Thoracic aorta (tissue), 2 donors: ENCODE measurements around the gene ZFP2. TPM values are rescaled to one million over a fixed set of nuclear protein-coding genes. Genes with fewer than 3 reads are reported as not detected.

Experiments
- ATAC-seq: fragments of 150-250 bp; one replicate; pipeline ENCODE4 v1.8.0; 2017; ENCODE audit warnings: low read depth; ENCODE audit not compliant: insufficient number of reproducible peaks, low FRiP score
- DNase-seq: peaks from one replicate; pipeline ENCODE4 v3.0.0-alpha.2; 2020; ENCODE audit warnings: low spot score
- H3K27ac ChIP-seq, 2 donors: fragments of 200-600 bp; sonication (generic); 1 replicate in 1 of 2; 2 replicates in 1 of 2; pipeline ENCODE4 v1.5.1; 2016; ENCODE audit warnings: mild to moderate bottlenecking in 2 of 2, moderate library complexity in 2 of 2
- H3K27me3 ChIP-seq: fragments of 200-600 bp; sonication (generic); replicated peaks from 2 replicates; pipeline ENCODE4 v1.6.0; 2016; ENCODE audit warnings: mild to moderate bottlenecking; ENCODE audit not compliant: insufficient read depth
- H3K36me3 ChIP-seq: fragments of 200-600 bp; sonication (generic); one replicate; pipeline ENCODE4 v1.5.1; 2016
- H3K4me1 ChIP-seq, 2 donors: fragments of 200-600 bp; sonication (generic); 1 replicate in 1 of 2; 2 replicates in 1 of 2; pipeline versions ENCODE4 v1.5.1 to v1.6.0; 2016; ENCODE audit warnings: low read depth in 2 of 2, mild to moderate bottlenecking in 1 of 2; ENCODE audit not compliant: control insufficient read depth in 1 of 2
- H3K4me3 ChIP-seq: fragments of 200-600 bp; sonication (generic); 2 replicates; pipeline ENCODE4 v1.5.1; 2016; ENCODE audit warnings: mild to moderate bottlenecking
- H3K9me3 ChIP-seq: fragments of 200-600 bp; sonication (generic); 2 replicates; pipeline ENCODE4 v1.5.1; 2016
- total RNA-seq, 2 donors: library from RNA; depleted of rRNA; stranded (reverse); fragments of >200 nt; gene quantifications; one replicate each; pipeline versions ENCODE4 v1.1.0 to v1.2.3, GENCODE V29; 2016
- TF ChIP-seq, protein P1 (sequence below): fragments of 200-600 bp; sonication (generic); IDR thresholded peaks from one replicate; pipeline ENCODE4 v1.5.1; 2019; ENCODE audit warnings: antibody characterized with exemption

ZFP2 gene
- 1 to 10 TPM; 1.1 to 2.2 TPM for total RNA-seq

DNA sequence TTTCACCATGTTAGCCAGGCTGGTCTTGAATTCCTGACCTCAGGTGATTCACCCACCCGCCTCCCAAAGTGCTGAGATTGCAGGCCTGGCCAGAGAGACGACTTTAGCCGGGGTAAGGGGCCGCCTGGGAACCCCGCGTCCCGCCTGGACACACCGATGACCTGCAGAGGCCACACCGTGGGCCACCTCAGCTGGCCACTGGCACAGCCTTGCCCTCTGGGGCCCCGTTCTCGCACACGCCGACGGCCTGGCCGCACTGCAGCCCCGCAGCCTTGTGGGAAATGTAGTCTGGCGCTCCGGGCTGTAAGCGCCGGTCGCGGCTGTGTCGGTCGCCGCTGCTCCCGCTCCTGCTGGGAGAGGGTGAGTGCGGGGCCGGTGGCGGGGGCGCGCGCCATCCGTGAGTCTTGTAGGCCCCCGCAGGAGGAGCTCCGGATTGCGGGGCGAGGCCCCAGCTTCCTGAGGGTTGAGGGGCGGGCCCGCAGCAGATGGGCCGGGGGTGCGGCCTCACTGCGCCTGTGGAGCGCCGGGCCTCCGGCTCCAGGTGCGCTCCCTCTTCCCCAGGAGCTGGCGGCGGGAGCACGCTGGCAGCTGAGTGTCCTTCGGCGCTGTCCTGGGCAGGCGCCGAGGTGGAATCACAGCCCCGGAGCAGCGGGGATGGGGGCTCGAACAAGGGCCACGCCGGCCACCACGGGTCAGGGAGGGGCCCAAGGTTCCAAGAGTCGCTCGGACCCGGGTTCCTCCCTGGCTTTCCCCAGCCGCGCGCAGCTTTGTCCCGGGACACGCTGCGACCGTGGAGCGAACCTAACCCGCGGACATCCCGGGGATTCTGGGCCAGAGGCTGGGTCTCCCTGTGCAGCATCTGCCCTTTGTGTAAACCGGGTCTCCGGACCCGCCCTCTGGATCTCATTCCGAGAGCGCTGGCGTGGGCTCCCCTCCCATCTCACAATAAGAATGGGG, at the start of gene ZFP2:
Gene ZFP2, plus strand, starts transcription at position 299 of the 957 bp plus-strand sequence. CDS start 35,401 bp downstream, outside the sequence.
- no peaks in the 10 kb centered on the region for H3K36me3 ChIP-seq
- peaks cover 0 to 7% of the 10 kb centered on the region in 2 donors for H3K4me1 ChIP-seq
- H3K9me3 ChIP-seq, result peaks cover 4% of the 10 kb centered on the region
- peak within 1 kb of the TSS; percentile 92 for H3K4me3 ChIP-seq
- peak within 1 kb of the TSS; percentile 42 to 64 for H3K27ac ChIP-seq
- ATAC-seq (no peak), DNase-seq (peak; percentile 11)
- TF ChIP-seq, protein P1, sequence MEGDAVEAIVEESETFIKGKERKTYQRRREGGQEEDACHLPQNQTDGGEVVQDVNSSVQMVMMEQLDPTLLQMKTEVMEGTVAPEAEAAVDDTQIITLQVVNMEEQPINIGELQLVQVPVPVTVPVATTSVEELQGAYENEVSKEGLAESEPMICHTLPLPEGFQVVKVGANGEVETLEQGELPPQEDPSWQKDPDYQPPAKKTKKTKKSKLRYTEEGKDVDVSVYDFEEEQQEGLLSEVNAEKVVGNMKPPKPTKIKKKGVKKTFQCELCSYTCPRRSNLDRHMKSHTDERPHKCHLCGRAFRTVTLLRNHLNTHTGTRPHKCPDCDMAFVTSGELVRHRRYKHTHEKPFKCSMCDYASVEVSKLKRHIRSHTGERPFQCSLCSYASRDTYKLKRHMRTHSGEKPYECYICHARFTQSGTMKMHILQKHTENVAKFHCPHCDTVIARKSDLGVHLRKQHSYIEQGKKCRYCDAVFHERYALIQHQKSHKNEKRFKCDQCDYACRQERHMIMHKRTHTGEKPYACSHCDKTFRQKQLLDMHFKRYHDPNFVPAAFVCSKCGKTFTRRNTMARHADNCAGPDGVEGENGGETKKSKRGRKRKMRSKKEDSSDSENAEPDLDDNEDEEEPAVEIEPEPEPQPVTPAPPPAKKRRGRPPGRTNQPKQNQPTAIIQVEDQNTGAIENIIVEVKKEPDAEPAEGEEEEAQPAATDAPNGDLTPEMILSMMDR, result no peak
- H3K27me3 ChIP-seq, result no peaks in the 10 kb centered on the region

DNA sequence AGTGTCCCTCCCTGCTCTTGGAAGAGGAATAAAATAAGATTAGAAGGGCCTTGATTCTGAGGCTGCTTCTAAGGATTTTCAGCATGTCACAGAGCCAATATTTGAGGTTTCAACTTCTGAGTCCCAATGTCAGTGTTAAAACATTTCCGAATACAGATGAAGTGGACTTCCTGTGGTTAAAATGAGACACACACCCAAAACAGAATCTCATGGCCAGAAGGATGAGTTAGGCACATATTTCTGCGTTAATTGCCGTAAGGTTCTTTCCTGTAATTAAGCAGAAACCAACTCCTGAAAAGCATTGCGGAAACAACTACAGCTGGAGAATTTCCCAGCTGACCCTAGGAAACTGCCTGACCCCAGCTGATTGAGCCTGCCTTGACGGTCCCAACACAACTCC, 46.4 kb upstream of the ZFP2 start:
- Histone ChIP-seq H3K4me1 (peaks cover 4 to 10% of the 10 kb centered on the region in 2 donors), H3K36me3 (no peaks in the 10 kb centered on the region), H3K27me3 (no peaks in the 10 kb centered on the region), H3K4me3 (no peak overlapping the region), H3K27ac (no peak overlapping the region), H3K9me3 (no peaks in the 10 kb centered on the region)
- DNase-seq (no peak), ATAC-seq (no peak)
- TF ChIP-seq, protein P1, result no peak

DNA sequence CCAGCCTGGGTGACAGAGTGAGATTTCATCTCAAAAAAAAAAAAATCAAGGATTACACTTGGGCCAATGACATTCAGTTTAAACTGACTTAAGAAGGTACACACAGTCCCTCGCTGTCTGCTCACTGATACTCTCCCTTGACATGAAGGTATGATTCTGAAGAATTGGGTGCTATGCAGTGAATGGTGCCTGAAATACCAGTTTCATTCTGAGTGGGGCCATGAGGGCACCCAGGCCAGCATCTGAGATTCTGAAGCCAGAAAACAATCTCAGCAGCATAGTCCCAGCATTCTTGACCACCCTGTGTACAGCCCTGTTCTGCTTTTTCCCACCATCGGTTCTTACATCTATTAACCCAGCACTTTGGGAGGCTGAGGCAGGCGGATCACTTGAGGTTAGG, 43.8 kb upstream of the ZFP2 start:
- ATAC-seq, result no peak
- no peaks in the 10 kb centered on the region for H3K36me3 ChIP-seq
- no peak overlapping the region for H3K4me3 ChIP-seq
- no peak overlapping the region for H3K27ac ChIP-seq
- no peaks in the 10 kb centered on the region for H3K4me1 ChIP-seq
- TF ChIP-seq, protein P1, result no peak
- H3K9me3 ChIP-seq, result no peaks in the 10 kb centered on the region
- no peak for DNase-seq
- no peaks in the 10 kb centered on the region for H3K27me3 ChIP-seq

DNA sequence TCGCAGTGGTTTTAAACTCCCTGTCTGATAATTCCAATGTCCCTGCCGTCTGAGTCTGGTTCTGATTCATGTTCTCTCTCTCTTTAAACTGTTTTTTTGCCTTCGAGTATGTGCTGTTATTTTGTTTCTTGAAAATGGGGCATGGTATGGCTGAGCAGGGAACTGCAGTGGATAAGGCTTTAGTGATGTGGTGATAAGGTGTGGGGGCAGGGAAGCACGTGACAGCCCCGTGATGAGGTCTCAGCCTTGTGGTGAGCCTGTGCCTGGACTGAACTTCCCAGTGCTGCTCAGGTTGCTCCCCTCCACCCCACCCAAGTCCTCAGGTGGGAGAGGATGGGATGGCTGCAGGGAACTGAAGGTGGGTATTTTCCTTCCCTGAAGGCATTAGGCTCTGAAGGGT, 41.4 kb upstream of the ZFP2 start:
- no peak for ATAC-seq
- H3K27me3 ChIP-seq, result no peaks in the 10 kb centered on the region

More for the DNA sequence above, 41.4 kb upstream of the ZFP2 start:
- DNase-seq, result no peak
- Histone ChIP-seq H3K36me3 (no peaks in the 10 kb centered on the region), H3K27ac (no peak overlapping the region), H3K4me3 (no peak overlapping the region), H3K4me1 (no peaks in the 10 kb centered on the region), H3K9me3 (no peaks in the 10 kb centered on the region)
- TF ChIP-seq, protein P1, result no peak
